NK-92 (cell line): Measurements from ENCODE around the gene CCDC180.
"Not testable (repeated sequence)": the region's sequence is repeated elsewhere in the genome, so short reads cannot be mapped to it uniquely, and the experiment has no call there.

Experiments used
- DNase-seq: peaks from one replicate; lab custom pipeline; 2025; ENCODE audit not compliant: unreplicated experiment; lab: John Stamatoyannopoulos, UW

Gene CCDC180

DNA sequence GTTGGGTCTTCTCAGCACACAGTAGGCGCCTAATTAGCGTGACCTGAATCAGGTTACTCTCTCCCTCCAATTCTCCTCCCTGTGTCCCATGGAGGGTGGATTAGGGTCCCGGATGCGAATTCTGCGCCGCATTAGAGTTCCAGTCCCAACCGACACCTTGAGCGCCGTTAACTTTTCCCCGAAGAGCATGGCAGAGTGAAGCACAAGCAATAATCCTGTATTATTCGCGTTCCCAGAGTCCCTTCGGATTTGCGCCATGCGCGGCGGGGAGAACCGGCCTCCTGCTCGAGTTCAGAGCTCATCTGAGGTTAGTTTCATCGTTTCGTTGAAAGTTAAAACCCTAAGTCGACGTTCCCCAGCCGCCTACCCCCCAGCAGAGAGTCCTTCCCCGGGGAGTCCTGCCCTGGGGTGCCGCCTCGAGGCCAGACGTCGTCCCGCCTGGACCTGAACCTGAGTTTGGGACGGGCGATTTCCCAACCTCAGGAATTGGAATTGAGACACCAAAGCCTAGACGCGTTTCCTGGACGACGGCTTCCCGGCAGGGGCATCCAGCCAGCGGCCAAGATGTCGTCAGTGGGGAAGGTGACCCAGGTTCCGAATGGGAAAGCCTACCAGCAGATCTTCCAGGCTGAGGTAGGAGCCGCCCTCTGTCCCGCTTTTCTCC, at the start of gene CCDC180:
Gene CCDC180 (plus strand): TSS at position 160 of the 664 bp plus-strand sequence. CDS start 405 bp downstream, at position 565.
- no peak for DNase-seq

DNA sequence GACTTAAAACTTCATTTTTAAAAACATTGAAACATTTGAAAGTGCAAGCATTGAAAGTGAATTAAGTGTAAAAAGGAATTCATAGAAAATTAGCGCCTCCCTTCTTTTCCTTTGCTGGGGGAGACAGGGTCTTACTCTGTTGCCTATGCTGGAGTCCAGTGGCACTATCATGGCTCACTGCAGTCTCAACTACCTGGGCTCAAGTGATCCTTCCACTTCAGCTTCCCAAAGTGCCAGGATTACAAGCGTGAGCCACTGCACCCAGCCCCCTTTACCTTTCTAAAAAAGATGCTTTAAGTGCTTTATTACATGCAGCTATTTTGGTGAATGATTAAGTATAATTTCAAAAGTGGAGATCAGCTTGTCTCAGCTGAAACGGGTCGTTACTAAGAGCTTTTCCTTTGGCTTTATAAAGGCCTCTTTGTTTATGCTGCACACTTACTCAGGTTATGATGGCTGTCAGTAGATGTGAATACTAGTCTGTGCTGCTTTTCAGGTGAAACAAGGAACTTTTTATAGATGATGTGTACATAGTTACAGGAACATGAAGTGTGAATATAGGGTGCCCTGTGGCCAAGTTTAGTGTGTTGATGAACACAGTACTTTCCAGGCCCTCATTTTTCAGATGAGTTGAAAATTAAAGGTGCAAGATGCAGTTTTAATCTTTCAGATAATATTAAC, 47.5 kb upstream of the CCDC180 start:
- DNase-seq: not testable (repeated sequence)

DNA sequence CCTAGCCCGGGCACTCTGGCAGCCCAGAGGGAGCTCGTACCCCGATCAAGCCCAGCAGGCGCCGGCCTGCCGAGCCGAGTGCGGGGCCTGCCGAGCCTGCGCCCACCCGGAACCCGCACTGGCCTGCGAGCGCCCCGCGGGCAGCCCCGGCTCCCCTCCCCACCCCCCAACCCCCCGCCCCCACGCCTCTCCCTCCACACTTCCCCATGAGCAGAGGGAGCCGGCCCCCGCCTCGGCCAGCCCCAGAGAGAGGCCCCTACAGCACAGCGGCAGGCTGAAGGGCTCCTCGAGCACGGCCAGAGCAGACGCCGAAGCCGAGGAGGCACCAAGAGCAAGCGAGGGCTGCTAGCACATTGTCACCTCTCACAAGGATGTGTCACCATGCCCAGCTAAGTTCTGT, 36.2 kb upstream of the CCDC180 start:
- no peak for DNase-seq

DNA sequence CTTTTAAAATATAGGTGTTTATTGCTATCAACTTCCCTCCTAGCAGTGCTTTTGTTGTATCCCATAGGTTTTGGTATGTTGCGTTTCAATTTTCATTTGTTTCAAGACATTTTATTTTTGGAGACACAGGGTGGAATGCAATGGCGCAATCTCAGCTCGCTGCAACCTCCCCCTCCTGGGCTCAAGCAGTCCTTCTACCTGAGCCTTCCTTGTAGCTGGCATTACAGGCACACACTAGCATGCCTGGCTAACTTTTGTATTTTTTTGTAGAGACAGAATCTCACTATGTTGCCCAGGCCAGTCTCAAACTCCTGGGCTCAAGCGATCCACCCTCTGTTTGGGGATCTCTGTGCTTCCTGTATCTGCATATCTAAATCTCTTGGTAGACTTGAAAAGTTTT, 35.4 kb upstream of the CCDC180 start:
- no peak for DNase-seq

DNA sequence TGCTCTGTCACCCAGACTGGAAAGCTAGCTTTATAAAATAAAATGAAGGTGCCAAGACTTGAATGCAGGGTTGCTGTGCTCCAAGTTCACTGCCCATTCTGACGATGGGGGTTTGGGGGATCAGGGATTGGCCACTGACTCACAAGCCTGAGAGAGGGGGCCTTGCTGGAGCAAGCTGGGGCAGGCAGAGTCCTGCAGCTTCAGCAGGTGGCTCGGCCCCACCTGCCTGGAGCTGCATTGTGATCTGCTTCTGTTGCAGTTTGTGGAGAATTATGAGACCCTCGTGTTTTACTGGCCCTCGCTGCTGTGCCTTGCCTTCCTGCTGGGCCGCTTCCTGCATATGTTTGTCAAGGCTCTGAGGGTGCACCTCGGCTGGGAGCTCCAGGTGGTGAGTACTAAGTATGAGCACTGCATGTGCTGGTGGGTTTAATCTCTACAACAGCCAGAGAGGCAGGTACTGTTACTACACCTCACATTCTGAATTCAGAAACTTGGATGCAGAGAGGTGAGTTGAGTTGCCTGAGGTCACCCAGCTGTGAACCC, 31.1 kb upstream of the CCDC180 start:
- DNase-seq: no peak

DNA sequence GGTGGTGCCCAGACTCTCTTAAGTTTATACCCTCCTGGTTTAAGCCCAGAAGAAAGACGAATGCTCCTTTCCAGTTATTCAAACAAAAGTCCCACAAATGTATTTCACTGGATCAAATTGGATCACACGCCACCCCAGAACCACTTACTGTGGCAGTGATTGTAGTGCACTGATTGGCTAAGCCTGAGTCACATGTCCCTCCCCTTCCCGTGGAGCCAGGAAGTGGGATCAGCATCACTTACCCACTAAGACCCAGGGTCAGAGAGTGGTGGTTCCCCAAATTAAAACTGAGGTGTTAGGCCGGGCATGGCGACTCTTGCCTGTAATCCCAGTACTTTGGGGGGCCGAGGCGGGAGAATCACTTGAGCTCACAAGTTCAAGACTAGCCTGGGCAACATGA, 29.5 kb upstream of the CCDC180 start:
- no peak for DNase-seq

DNA sequence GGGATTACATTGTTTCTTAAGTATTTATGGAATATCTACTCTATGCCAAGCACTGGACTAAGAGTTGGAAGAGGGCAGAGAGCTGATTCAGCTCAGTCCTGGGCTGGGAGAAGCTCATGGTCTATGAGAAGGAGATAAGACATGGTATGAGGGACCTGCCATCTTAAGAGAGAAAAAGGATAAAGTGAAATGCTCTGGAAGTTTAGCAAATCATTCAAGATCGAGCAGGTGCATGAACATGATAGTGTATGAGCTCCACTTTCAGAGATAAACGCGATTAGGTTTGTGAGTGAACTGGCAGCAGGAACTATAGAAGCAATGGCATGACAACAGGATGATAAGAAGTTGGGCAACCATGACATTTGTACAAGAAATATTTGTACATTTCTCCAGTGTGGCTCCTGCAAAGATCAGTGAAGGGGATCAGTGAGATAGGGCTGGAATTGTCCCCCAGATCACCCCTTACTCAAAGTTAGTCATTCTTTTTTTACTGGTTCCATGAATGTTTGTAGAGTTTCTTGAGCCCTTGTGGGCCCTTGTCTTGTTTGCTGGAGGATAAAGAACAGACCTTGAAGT, 26.6 kb upstream of the CCDC180 start:
- DNase-seq: no peak

DNA sequence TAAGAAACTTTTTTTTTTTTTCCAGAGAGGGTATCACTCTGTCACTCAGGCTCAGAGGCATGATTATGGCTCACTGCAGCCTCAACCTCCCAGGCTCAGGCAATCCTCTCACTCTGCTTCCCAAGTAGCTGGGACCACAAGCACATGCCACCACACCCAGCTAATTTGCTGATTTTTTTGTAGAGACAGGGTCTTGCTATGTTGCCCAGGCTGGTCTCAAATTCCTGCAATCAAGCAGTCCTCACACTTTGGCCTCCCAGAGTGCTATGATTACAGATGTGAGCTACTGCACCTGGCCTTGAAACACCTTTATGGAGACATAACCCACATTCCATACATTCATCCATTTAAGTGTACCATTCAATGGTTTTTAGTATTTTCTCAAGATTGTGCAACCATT, 23.7 kb upstream of the CCDC180 start:
- no peak for DNase-seq

DNA sequence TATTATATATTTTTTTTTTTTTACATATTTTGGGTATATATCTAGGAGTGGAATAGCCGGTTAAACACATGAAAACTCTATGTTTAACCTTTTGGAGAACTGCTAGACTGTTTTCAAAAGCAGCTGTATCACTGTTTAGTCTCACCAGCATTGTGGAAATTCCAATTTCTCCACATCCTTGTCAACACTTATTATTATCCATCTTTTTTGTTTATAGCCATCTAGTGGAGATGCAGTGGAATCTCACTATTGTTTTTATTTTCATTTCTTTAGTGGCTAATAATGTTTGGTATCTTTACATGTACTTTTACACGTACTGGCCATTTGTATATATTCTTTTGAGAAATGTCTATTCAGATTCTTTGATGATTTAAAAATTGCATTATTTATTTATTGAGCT, 22.7 kb upstream of the CCDC180 start:
- no peak for DNase-seq

DNA sequence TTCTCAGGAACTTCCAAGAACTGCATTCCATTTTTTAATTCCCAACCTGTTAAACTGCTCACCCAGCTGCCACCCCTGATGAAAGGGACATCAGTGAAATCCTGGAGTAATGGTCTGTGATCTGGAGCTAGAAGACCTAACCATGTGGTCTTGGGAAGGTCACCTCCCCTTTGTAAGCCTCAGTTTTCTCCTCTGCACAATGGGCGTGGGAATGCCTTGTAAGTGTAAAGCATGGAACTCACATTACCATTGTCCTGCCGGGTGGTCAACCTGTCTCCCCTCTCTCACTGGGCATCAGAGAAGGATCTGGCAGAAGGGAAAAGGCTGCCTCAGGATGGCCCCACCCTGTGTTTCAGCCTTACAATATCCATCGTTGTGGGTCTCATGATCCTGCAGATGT, 15.3 kb upstream of the CCDC180 start:
- DNase-seq: no peak

DNA sequence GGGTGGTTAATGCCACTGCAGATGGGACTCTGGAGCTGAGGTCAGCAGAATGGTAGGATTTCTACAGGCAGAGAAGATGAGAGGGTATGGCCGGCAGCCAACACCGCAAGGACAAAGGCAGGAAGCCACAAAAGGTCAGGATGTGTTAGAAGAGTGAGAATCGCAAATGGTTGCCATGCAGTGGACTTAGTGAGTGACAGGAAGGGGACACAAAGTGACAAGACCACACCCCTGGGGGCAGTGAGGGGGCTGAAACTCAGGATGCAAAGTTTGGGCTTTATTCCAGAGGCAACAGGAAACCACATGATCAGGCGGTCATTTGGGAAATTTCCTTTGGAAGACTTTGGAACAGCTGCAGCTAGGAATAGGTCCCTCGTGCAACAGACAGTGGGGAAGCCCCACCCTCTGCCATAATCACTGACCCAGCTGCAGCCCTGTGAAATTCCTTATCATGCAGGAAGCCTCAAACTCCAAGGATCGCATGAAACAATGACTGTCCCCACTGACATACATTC, 14.2 kb upstream of the CCDC180 start:
- DNase-seq: no peak

DNA sequence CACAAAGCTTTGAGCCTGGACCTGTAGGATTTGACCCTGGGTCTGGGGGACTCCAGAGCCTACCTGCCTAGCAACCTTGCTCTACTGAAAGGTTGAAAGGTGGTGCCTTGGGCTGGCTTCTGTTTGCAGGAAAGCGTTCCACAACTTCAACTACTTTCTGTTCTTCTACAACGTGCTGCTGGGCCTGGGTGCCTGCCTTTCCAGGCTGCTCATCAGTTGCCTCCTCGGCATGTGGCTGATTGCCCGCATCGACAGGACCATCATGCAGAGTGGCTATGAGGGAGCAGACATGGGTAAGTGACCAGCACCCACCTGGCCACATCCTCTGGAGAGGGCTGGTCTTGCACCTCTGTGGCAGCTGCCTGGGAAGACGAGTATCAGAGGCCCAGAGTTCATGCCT, 13.6 kb upstream of the CCDC180 start:
- no peak for DNase-seq

DNA sequence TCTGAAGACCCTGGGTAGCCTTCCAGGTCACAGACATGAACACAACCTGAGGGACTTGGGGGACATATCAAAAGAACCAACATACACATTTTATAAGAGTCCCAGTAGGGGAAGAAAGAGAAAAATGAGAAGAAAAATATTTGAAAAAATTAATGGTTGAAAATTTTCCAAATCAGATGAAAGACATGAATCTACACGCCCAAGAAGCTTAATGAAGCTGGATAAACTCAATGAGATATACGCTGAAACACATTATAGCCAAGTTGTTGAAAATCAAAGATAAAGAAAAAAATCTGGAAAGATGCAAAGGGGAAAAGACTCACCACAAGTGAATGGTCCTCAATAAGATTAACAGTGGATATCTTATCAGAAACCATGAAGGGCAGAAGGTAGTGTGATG, 9.6 kb upstream of the CCDC180 start:
- DNase-seq: no peak

DNA sequence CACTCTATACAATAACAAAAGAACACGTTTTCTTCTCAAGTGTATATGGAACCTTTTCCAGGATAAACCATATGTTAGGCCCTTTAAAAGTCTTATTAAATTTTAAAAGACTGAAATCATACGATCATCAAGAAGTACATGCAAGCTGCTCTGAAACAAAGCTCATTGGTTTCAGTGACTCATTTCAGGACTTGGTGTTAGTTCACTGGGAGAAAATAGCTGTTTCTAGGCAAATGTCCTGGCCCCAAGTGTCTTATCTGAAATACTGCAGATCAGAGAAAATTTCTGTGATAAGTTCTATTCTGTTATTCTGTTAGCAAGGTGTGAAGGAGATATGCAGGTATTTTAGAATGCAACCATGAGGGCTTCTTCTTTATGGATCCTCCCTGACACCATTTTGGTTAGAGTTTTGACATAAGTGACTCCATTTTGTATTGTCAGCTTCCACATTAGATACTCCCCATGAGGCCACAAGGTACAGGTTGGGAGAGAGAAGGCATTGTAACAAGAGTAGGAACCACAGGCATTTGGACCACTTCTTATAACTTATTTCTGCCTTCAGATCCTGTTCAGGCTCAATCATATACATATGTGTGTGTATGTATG, 7.5 kb upstream of the CCDC180 start:
- no peak for DNase-seq

DNA sequence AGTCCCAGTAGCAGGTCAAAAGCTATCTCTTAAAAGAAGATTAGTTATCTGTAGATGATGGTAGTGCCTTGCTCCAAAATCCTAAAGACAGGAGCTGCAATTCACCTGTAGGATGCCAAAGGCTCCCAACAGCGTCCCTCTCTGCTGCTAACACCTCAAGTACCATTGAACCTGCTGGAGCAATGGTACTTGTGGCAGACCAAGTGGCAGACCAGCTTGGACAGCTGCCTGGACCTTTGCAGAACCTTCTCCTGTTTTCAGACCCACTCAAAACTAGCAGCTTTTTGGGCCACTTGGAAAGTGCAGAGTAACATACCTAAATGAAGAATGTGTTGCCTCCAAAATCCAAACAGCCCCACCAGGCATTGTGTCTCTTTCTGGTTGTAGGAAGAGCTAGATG, 6.9 kb upstream of the CCDC180 start:
- DNase-seq: no peak

DNA sequence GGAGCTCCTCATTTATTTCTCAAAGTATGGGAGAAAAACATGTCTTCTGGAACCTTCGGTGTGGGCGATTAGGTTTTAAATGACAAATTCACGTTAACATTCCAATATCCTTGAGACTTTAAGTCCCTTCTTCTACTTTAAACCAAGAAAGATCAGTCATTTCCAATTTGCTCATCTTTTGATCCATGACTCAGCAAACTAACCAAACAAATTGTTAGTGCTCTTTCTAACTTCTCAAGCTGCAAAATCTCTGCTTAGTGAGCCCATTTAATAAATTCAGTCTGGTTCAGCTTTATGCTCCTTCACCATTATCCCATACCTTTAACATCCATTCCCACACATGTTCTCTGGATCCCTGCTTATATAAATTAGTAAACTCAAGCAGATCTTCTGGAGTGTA, 5.5 kb upstream of the CCDC180 start:
- no peak for DNase-seq

DNA sequence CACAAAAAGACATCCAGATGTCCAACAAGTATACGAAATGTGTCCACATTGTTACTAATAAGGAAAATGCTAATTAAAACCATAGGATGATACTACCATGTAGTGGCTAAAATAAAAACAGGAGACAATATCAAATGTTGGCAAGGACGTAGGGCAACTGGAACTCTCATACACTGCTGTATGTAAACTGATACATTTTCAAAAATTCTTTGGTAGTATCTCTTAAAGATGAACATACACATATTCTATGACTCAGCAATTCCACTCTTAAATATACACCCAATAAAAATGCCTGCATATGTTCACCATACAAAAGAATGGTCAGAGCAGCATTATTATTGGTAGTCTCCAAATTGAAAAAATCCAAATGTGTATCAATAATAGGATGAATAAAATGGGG, 2.9 kb upstream of the CCDC180 start:
- DNase-seq: no peak

DNA sequence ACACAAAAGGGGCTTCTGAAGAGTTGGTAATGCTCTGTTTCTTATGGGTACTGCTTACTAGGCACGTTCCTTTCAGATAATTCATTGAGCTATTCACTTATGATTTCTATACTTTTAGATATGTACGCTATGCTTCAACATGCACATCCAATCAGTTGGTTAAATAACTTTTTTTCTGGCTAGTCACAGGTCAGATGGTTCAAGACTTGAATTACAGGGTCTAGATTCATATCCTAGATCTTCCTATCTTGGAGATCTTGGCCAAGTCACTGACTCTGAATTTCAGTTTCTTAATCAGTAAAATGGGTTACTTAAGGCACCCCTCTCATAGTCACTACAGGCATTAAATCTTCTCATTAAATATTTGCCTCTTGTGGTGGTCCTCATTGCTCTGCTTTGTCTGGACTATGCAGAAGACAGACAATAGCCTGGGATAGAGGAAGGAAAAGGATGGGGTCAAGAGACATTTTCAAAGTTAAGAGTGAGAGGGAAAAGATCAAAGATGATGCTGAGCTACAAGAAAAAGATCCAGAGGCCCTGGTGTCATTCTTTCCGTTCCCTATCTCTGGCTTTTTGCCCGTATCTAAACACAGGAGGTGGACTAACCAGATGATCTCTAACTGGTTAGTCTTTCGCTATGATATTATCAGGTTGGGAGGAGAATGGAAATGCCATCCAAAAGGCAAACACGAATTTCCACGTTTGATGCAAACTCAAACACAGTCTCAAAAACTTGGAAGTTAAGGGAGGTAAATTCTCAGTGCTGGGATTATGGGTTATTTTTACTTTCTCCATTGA, 1.8 kb upstream of the CCDC180 start:
- no peak for DNase-seq

DNA sequence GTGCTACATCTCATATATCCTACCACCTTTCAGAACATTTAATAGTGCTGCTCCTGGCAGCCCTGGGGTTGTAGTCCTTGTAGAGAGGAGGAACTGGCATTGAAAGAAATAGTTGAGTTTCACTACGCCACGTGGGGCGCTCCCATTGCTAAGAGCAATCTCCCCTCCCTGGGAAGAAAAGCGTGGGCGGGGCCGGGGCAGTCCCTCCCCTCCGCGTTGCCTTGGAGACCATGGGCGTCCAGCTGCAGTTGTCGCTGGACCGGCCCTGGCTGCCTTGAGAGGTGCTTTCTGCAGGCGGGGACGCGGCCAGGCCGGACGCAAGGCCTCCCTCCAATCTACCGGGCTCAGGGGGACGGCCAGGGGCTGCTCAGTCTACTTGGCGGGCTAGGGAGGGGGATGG, 368 bp upstream of the CCDC180 start:
- no peak for DNase-seq

DNA sequence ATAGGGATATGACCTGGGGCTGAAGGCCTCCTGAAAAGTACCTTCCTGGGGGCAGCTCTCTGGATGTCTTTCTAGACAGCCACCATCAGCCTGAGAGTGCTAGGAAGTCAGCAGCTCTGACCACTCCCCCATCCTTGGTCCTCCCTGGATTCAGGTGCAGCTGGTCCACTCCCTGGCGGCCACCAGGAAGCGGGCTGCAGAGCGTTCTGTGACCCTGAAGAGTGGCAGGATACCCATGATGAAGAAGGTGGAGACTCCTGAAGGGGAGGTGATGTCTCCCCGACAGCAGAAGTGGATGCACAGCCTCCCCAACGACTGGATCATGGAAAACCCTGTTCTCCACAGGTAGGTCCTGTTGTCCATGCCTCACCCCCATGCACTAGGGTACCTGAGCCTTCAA, 1.8 kb downstream of the CCDC180 start:
- DNase-seq: no peak

DNA sequence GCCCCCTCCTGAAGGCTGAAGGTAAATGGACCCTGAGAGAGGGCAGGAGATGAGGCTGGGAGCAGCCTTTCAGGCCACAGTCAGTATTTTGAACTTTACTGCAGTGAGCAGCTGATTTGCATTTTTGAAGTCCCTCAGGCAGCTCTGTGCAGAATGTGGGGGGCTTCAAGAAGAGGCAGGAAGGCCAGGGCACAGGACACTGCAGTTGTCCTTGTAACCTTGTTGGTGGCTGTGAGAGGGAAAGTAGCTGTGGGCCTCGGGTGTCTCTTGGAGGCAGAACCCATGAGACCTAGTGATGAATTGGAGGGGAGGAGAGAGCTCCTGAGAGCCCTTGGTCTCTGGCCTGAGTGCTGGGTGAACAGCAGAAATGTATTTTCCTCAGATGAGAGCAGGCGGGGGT, 2.6 kb downstream of the CCDC180 start:
- DNase-seq: no peak
